Inferior parietal cortex (tissue), 1 donor: ENCODE results near the gene ZNF655.
"Not testable (repeated sequence)": the region's sequence is repeated elsewhere in the genome, so short reads cannot be mapped to it uniquely, and the experiment has no call there.

Source experiments
- DNase-seq: peaks from one replicate; pipeline ENCODE4 v3.0.0-alpha.2; 2016; ENCODE audit errors: extremely low spot score

The ZNF655 gene, protein sequence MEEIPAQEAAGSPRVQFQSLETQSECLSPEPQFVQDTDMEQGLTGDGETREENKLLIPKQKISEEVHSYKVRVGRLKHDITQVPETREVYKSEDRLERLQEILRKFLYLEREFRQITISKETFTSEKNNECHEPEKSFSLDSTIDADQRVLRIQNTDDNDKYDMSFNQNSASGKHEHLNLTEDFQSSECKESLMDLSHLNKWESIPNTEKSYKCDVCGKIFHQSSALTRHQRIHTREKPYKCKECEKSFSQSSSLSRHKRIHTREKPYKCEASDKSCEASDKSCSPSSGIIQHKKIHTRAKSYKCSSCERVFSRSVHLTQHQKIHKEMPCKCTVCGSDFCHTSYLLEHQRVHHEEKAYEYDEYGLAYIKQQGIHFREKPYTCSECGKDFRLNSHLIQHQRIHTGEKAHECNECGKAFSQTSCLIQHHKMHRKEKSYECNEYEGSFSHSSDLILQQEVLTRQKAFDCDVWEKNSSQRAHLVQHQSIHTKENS

DNA sequence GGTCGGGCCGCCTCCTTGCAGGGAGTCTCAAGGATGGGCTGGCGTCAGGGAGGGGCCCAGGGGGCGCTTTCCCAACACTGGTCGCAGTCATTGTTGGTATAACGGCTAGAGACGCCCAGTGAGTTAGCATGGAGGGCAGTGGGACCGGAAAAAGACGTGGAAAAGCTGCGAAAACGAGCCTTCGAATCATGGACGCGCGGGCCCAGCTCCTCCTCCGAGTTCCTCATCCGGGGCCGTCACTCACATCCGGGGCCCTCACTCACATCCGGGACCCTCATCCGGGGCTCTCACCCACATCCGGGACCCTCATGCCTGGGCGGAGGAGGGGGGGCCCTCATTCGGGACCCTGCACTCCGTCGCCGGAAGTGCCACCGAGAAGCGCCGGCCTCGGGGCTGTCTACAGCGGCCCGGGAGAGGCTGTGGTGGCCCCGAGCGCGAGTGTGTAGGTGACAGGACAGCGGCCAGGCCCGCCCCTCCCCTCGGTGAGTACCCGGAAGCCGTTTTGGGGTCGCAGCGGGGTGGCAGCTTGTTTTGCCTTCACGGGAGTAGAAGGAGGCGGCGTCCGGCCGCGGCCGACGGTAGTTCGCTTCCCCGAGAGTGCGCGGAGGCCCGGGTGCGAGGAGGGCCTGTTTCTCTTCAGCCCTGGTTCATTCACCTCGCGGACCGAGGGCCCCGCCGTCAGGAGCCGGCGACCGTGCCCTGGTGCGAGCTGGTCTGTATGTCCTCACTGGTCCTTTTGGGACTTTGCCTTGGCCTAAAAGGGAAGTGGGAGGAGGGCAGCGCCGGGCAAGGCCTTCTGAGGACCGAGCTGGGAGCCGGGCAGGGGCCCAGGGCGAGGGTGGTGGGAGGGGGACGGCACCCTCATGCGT lies at the start of gene ZNF655:
Gene ZNF655, plus strand, starts transcription at position 337 of the 869 bp plus-strand sequence. CDS start 1,918 bp downstream, outside the sequence.
- peak; percentile 87 for DNase-seq

DNA sequence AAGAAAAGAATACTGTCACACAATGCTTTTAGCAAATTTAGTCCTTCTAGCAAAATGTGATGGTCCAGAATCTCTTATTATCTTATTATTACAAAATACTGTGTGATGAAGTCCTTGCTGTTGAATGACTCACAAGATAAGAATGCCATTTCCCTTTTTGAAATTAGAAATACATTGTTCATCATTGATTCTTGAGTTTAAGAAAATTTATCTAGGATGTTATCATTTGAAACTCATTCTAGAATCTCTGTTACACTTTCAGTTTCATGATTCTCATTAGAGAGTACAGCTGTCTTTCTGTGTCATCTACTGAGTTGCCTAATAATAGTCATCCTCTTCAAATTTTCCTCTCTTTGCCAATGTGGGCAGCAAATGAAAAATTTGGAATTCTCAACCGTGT lies 44.4 kb upstream of the ZNF655 start:
- no peak for DNase-seq

DNA sequence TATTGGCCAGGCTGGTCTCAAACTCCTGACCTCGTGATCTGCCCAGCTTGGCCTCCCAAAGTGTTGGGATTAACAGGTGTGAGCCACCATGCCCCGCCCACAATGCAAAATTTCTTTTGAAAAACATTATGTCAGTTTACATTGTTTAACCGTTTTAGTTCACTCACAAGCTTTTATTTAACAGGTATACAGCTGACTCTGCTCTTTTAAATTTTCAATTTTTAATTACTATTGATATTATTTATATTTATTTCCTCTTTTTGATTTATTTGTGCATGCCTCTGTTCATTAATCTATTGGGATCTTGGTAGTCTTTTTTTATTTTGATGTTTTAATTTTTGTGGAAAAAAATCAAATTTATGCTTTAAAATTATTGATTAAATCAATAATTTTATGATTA lies 37.0 kb upstream of the ZNF655 start:
- no peak for DNase-seq

DNA sequence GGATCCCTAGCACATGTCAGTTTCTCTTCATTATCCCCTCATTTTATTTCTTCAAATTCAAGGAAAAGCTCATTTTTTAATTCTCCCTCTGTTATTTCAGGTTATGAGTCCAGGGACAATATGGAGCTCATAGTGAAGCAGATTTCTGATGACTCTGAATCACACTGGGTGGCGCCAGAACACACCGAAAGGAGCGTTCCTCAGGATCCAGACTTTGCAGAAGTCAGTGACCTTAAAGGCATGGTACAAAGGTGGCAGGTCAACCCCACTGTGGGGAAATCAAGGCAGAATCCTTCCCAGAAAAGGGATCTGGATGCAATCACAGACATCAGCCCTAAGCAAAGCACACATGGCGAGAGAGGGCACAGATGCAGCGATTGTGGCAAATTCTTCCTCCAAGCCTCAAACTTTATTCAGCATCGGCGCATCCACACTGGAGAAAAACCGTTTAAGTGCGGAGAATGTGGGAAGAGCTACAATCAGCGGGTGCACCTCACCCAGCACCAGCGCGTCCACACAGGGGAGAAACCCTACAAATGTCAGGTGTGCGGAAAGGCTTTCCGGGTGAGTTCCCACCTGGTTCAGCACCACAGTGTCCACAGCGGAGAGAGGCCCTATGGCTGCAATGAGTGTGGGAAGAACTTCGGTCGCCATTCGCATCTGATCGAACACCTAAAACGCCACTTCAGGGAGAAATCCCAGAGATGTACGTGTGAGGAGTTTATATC lies 32.6 kb upstream of the ZNF655 start:
- DNase-seq, result no peak

DNA sequence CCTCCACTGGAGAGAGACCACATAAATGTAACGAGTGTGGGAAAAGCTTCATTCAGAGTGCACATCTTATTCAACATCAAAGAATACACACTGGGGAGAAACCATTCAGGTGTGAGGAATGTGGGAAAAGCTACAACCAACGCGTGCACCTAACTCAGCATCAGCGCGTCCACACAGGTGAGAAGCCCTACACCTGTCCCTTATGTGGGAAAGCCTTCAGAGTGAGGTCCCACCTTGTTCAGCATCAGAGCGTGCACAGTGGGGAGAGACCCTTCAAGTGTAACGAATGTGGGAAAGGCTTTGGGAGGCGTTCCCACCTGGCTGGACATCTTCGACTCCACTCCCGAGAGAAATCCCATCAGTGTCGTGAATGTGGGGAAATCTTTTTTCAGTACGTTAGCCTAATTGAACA lies 27.1 kb upstream of the ZNF655 start:
- no peak for DNase-seq

DNA sequence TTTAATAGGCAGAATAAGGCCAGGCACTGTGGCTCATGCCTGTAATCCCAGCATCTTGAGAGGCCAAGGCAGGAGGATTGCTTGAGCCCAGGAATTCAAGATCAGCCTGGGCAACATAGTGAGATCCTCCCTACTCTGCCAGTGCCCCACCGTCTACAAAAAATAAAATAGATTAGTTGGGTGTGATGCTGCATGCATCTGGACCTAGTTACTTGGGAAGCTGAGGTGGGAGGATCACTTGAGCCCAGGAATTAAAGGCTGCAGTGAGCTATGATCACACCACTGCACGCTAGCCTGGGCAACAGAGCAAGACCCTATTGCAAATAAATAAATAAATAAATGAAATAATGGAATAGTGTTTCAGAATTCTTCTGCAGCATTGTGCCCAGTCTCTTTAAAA lies 22.8 kb upstream of the ZNF655 start:
- no peak for DNase-seq

DNA sequence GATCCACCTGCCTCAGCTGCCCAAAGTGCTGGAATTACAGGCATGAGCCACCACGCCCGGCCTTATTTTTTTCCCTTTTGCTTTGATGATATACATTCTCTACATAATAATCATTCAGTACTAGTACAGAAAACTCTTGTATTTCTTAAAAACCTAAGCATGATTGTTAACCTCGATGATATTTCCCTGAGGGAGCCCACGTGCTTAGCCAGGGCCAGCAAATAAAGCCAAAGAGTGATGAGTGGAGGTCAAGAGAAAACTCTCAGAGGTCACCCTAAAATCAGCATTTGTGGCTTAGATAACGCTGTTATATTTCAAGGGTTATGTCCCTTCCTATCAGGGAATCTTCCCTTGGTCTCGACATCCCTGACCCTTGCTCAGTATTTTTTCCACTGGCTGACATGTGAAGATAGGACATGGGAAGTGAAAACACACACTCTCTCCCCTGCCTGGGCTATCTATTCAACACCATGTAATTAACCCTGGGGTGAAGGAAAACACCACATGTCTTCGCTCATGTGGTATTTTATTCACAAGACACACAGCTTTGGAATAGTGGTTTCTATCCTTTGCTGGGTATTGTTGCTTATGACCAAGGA lies 19.1 kb upstream of the ZNF655 start:
- DNase-seq, result no peak

DNA sequence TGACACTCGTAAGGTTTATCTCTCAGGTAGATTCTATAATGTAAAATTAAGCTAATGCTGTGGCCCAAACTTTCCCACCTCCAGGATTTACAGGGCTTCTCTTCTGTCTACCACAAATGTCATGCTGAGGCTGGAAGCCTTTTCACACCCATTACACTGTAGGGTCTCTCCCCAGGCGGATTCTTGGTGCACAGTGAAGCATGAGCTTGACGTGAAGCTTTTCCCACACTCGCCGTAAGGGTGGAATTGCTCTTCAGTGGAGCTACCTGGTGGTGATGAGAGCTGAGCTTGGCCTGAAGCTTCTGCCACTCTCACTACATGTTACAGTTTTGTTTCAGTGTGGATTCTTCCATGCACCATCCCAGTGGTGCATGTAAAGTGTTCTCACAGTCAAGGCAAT lies 17.9 kb upstream of the ZNF655 start:
- no peak for DNase-seq

DNA sequence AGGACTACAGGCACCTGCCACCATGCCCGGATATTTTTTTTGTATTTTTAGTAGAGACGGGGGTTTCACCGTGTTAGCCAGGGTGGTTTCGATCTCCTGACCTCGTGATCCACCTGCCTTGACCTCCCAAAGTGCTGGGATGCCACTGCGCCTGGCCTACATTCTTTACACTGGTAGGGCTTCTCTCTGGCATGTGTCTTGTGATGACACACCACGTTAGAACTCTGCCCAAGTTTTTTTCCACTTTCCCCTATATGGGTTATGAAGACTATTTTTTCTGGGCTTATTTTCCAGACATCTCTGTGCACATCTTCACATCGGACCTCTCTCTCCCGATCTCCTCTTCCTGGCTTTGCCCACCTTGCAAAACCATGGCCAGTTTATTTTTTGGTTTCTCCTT lies 17.2 kb upstream of the ZNF655 start:
- DNase-seq, result no peak

DNA sequence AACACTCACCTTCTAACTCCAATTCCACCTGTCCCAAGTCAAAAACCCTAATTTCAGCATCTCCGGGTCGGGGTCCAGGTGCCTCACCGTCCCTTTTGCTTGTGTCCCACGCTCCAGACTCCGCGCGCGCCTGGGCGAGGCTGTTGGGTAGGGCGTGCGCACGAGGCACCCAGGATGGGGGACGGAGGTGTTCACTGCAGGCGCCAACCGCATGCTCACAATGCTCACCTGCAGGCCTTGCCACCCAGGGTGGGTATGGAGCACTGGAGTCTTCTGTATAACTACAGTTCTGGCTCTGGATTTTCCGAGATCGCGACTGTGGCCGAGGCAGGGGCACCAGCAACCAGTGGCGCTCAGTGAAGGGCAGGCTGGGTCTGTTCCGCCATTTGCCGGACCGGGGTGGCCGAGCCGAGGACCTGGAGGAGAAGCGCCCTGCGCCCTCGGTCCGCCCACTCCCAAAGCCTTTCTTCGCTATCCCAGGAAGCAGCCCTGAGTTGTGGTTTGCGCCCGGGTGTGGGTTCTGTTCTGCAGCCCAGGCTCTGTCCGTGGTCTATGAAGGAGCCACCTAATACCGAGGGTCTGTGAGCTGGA lies 15.3 kb upstream of the ZNF655 start:
- DNase-seq, result no peak

DNA sequence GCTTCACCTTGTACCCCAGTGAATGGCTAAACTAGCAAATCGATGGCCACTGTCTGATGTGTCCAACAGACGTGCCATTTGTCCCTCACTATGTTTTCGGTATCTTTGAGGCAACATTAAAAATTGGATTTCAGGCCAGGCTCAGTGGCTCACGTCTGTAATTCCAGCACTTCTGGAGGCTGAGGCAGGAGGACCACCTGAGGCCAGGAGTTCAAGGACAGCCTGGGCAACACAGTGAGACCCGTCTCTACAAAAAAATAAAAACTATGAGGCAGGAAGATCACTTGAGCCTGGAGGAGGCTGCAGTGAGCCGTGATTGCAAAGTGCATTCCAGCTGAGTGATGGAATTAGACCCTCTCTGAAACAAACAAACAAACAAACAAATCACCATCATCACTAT lies 14.5 kb upstream of the ZNF655 start:
- no peak for DNase-seq

DNA sequence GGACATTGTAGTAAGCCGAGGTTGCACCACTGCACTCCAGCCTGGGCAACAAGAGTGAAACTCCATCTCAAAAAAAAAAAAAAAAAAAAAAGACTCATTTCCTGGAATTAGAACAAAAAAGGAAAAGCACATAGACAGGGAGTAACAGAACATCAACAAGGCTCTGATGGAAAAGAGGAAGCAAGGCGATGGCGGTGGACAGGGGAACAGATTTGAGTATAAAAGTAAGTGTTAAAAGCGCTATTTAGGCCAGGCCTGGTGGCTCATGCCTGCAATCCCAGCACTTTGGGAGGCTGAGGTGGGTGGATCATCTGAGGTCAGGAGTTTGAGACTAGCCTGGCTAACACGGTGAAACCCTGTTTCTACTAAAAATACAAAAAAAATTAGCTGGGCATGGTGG lies 13.1 kb upstream of the ZNF655 start:
- DNase-seq, result not testable (repeated sequence)

DNA sequence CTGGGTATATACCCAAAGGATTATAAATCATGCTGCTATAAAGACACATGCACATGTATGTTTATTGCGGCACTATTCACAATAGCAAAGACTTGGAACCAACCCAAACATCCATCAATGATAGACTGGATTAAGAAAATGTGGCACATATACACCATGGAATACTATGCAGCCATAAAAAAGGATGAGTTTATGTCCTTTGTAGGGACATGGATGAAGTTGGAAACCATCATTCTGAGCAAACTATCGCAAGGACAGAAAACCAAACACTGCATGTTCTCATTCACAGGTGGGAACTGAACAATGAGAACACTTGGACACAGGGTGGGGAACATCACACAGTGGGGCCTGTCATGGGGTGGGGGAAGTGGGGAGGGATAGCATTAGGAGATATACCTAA lies 8.9 kb upstream of the ZNF655 start:
- not testable (repeated sequence) for DNase-seq

DNA sequence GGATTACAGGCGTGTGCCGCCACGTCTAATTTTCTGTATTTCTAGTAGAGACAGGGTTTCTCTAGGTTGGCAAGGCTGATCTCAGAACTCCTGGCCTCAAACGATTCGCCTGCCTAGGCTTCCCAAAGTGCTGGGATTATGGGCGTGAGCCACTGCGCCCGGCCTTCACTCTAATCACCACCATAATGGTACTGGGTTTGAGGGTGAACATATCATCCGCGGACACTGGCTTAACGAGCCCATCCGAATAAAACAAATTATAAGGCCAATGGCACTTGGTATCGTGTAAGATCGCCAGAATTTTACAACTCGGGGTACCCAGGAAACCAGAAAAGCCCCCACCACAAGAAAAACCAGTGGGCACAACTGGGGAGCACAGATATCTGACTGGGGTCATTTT lies 7.1 kb upstream of the ZNF655 start:
- DNase-seq, result no peak

DNA sequence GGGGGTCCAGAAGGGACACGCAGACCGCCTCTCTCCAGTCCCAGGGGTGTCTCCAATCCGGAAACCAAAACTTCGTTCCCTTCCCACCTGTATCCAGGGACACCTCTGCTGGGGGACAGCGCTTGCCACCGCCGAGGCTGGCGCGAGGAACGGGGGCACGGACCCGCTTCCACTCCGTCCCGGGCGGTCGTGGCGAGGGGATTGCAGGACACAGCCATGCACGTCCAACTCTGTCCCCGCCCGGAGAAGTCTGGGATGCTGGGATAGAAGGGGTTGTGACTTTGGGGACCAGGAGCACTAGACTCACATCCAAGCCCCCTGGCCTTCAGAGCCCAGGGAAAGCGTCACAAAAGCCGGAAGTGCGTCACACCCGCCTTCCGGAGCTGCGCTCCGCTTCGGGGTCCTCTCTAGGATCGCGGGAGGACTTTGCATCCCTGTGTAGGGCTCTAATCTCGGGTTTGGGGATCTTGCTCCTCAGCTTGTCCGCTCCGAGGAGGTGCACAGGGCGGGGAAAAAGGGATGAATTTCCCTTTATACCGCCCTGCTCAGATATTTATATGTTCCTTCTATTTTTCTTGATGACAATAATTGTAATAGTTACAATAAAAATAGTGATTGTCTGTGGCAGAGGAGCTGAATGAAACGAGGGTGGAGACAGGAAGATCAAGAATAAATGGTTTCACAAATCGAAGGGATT lies 6.5 kb upstream of the ZNF655 start, which contains the start of gene FAM200A:
Gene FAM200A, minus strand, starts transcription at position 348 of the 697 bp plus-strand sequence. CDS start 3,707 bp downstream, outside the sequence.
- DNase-seq, result peak; percentile 97

DNA sequence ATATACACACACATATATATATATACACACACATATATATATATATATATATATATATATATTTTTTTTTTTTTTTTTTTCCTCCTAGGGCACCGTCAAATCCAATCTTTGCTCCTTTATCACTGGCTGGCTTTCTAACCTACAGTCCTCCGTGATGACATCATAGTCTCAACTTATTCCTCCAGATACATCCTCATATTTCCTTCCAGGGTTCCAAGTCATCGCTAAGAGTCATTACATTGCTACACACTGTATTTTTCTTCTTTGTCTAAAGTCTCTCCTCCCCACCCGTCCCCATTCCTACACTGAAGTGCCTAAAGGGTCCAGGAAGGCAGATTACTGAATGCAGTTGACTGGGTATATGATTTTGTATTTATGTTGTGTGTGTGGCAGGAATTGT lies 5.4 kb upstream of the ZNF655 start:
- DNase-seq, result no peak

DNA sequence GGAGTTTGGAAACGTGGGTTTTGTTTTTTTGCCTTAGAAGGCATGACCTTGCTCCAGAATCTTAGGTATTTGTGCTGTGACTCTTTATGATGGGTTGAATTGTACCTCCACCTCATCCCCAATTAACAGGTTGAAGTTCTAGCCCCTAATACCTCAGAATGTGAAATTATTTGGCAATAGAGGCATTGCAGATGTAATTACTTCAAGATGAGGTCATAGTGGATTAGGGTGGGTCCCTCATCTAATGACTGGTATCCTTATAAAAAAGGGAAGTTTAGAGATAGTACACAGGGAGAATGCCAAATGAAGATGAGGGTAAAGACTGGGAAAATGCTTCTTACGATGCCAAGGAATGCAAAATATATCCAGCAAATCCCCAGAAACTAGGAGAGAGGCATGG lies 3.5 kb upstream of the ZNF655 start:
- no peak for DNase-seq

DNA sequence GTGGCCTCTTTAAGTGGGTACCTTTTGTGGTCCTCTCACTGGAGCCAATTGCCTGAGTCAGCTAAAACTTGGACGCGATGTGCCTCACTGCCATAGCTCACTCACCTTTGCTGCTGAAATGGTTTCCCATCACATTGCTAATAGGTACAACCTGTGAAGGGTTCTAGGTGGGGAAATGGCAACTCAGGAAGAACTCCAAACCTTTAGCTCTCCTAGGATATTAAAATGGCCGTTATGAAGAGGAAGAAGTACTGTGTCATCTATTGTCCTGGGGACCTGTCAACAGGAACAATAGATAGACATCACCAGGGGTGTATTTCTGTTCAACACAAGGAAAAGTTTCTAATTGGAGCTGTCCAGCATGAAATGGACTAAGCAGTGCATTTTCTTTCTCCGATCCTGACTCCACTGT lies 1.2 kb upstream of the ZNF655 start:
- no peak for DNase-seq

DNA sequence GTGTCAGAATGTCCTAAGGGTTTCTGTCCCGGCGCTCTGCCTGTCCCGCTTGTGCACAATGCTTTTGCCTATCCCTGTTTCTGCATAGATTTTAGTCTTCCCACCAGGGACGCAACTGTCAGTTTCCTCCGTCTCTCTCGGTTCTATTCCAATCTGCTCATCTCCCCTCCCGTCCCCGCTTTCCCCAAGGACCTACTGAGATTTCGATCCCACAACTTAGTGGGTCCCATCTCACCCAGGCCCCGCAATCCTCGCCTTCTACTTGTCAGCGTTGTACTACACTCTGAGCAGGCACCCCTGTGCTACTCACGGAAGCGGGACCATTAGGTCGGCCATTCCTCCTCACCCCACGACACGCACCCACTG lies 519 bp upstream of the ZNF655 start:
- no peak for DNase-seq

DNA sequence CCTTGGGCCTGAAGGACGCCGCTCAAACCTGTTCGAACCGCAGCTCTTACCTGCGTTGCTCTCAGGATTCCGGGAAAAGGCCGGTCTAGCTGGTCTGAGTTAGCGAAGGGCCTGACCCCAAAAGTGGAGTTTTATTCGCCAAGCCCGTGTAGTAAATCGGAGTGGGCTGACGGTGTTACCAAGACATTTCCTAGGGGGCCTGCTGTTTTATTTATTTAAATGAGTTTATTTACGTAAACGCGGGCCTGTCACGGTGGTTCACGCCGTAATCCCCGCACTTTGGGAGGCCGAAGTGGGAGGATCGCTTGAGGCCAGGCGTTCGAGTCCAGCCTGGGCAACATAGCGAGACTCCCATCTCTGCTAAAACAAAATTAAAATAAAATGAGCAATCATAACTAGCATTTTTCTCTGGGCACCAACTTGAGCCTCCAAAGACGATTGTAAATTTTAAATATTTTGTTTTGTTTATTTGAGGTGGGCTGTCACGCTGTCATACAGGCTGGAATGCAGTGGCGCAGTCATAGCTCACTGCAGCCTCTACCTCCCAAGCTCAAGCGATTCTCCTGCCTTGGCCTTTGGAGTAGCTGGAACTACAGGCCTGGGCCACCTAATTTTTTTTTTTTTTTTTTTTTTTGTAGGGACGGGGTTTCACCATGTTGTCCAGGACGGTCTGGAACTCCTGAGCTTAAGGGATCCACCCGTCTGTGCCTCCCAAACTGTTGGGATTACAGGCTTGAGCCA lies 903 bp downstream of the ZNF655 start:
- no peak for DNase-seq
